PFSK-1 (cell line): ENCODE data around the gene GNGT1.

ENCODE experiments used
- POLR2AphosphoS5 ChIP-seq: IDR thresholded peaks from 2 replicates; pipeline ENCODE4 v1.6.1; 2012; ENCODE audit warnings: low read depth, mild to moderate bottlenecking, control low read depth, low read length, moderate library complexity
- REST ChIP-seq, 2 experiments: IDR thresholded peaks; 2 replicates each; pipeline versions ENCODE4 v1.6.1 to v1.8.0; 2011 to 2012; ENCODE audit warnings: low read depth in 2 of 2, low read length in 2 of 2, control low read depth in 1 of 2, inconsistent platforms in 1 of 2, mild to moderate bottlenecking in 1 of 2, moderate library complexity in 1 of 2; ENCODE audit not compliant: insufficient read depth in 1 of 2
- SIN3A ChIP-seq: IDR thresholded peaks from 2 replicates; pipeline ENCODE4 v1.6.1; 2012; ENCODE audit warnings: mild to moderate bottlenecking, low read length, moderate library complexity, borderline replicate concordance; ENCODE audit not compliant: insufficient read depth
- TAF1 ChIP-seq: IDR thresholded peaks from 2 replicates; pipeline ENCODE4 v1.6.1; 2012; ENCODE audit warnings: low read length, control low read depth, borderline replicate concordance; ENCODE audit not compliant: insufficient read depth

- no peak for TF ChIP-seq TAF1
- no peak for TF ChIP-seq POLR2AphosphoS5
- TF ChIP-seq SIN3A: no peak
- TF ChIP-seq REST (IDR thresholded peaks at IDR 0.05; ENCODE audit: insufficient read depth in 1 of 2, low read depth in 2 of 2, low read length in 2 of 2): no peak
Observed at GRCh38 chr7:93906267-93906666, at the start of gene GNGT1.
